Endothelial cell of umbilical vein (primary cell): ENCODE results near the gene SAMD14. TPM values are rescaled to one million over a fixed set of nuclear protein-coding genes. Genes with fewer than 3 reads are reported as not detected.

ENCODE experiments used
- BruUV-seq: library from RNA; stranded (reverse); fragments of 400-500 nt; replicated peaks from 2 replicates; lab custom pipeline; 2021; lab: Mats Ljungman, UMichigan
- CTCF ChIA-PET: fragments of 300-600, 350-600 bp; sonication (Branson Sonifier 250); formaldehyde crosslinking; loops from one replicate; lab custom pipeline; 2021; ENCODE audit warnings: antibody characterized with exemption, inconsistent platforms; lab: Charles Lee
- POLR2A ChIA-PET: fragments of 300-600, 350-600 bp; sonication (Branson Sonifier 250); formaldehyde crosslinking; loops from one replicate; lab custom pipeline; 2021; ENCODE audit warnings: antibody characterized with exemption, inconsistent platforms; lab: Charles Lee
- DNase-seq: peaks from one replicate; pipeline ENCODE4 v3.0.0-alpha.2; 2011; ENCODE audit warnings: low read depth, low spot score
- FAIRE-seq: peaks from 2 replicates; lab custom pipeline; 2011; peaks lifted over from hg19 to GRCh38; lab: Jason Lieb, UNC
- H2AFZ ChIP-seq: 2 replicates; pipeline ENCODE4 v1.6.0; 2012; ENCODE audit warnings: low read depth, low read length, control low read depth, inconsistent platforms
- H3K27ac ChIP-seq: 2 replicates; pipeline ENCODE4 v1.5.1; 2011; ENCODE audit warnings: low read depth, mild to moderate bottlenecking, control low read depth, low read length, moderate library complexity; ENCODE audit not compliant: insufficient read depth
- H3K27me3 ChIP-seq, 2 experiments: 2 replicates each; pipeline versions ENCODE4 v1.6.0 to v1.6.1; 2011; ENCODE audit warnings: low read length in 2 of 2, mixed read lengths in 1 of 2; ENCODE audit not compliant: control insufficient read depth in 2 of 2, insufficient read depth in 2 of 2
- H3K36me3 ChIP-seq, 2 experiments: 2 replicates in 1 of 2; 3 replicates in 1 of 2; pipeline ENCODE4 v1.5.1; 2011; ENCODE audit warnings: low read length in 2 of 2, mild to moderate bottlenecking in 1 of 2, moderate library complexity in 1 of 2; ENCODE audit not compliant: control insufficient read depth in 2 of 2, insufficient read depth in 2 of 2; ENCODE audit errors: extremely low read depth in 1 of 2
- H3K4me1 ChIP-seq: 3 replicates; pipeline ENCODE4 v1.5.1; 2011; ENCODE audit warnings: mild to moderate bottlenecking, low read length; ENCODE audit not compliant: control insufficient read depth, insufficient read depth; ENCODE audit errors: extremely low read depth
- H3K4me2 ChIP-seq: 2 replicates; pipeline ENCODE4 v1.6.1; 2011; ENCODE audit warnings: low read length, control low read depth, mixed read lengths; ENCODE audit not compliant: insufficient read depth
- H3K4me3 ChIP-seq, 3 experiments: fragments of 200-600 bp in 1 of 3; sonication (generic), shearing (Covaris generic) in 1 of 3; replicated peaks in 1 of 3; 2 replicates each; pipeline ENCODE4 v1.5.1; 2011 to 2016; ENCODE audit warnings: control low read depth in 3 of 3, low read length in 3 of 3, mild to moderate bottlenecking in 2 of 3, inconsistent platforms in 1 of 3, low read depth in 1 of 3, moderate library complexity in 1 of 3; ENCODE audit not compliant: insufficient read depth in 1 of 3
- H3K79me2 ChIP-seq: 2 replicates; pipeline ENCODE4 v1.6.0; 2012; ENCODE audit warnings: low read length, inconsistent platforms; ENCODE audit not compliant: control insufficient read depth, insufficient read depth
- H3K9ac ChIP-seq: replicated peaks from 2 replicates; pipeline ENCODE3; 2011; ENCODE audit warnings: low read length, control low read depth; ENCODE audit not compliant: insufficient read depth; ENCODE audit errors: extremely low read depth
- H3K9me1 ChIP-seq: replicated peaks from 3 replicates; pipeline ENCODE4 v1.6.0; 2011; ENCODE audit warnings: mild to moderate bottlenecking, low read length; ENCODE audit not compliant: control insufficient read depth, insufficient read depth; ENCODE audit errors: extremely low read depth
- H3K9me3 ChIP-seq: replicated peaks from 2 replicates; pipeline ENCODE4 v1.5.1; 2012; ENCODE audit warnings: low read length, inconsistent platforms; ENCODE audit not compliant: control insufficient read depth, insufficient read depth
- H4K20me1 ChIP-seq: replicated peaks from 2 replicates; pipeline ENCODE3; 2011; ENCODE audit warnings: mild to moderate bottlenecking, low read length; ENCODE audit not compliant: control insufficient read depth, insufficient read depth; ENCODE audit errors: extremely low read depth
- EZH2 ChIP-seq: IDR thresholded peaks from 2 replicates; pipeline ENCODE4 v1.6.1; 2012; ENCODE audit warnings: borderline replicate concordance, low read depth, mild to moderate bottlenecking, moderate library complexity, low read length, inconsistent platforms; ENCODE audit not compliant: severe bottlenecking
- FOS ChIP-seq: IDR thresholded peaks from 2 replicates; pipeline ENCODE4 v1.6.1; 2011; ENCODE audit warnings: mild to moderate bottlenecking, low read length, moderate library complexity, borderline replicate concordance; ENCODE audit not compliant: insufficient read depth
- GATA2 ChIP-seq: IDR thresholded peaks from 2 replicates; pipeline ENCODE4 v1.7.0; 2011; ENCODE audit warnings: low read depth, mild to moderate bottlenecking, moderate library complexity, mixed read lengths, low read length; ENCODE audit not compliant: insufficient read length, insufficient read depth
- JUN ChIP-seq: IDR thresholded peaks from 2 replicates; pipeline ENCODE4 v1.6.1; 2011; ENCODE audit warnings: borderline replicate concordance, low read depth; ENCODE audit not compliant: insufficient read length, insufficient read depth
- MYC ChIP-seq: IDR thresholded peaks from one replicate; pipeline ENCODE4 v1.6.1; 2011; ENCODE audit warnings: mild to moderate bottlenecking, low read depth, low read length
- POLR2A ChIP-seq: IDR thresholded peaks from 2 replicates; pipeline ENCODE4 v1.6.1; 2012; ENCODE audit warnings: low read depth, mild to moderate bottlenecking, control low read depth, low read length
- POLR2AphosphoS5 ChIP-seq: IDR thresholded peaks from 2 replicates; pipeline ENCODE4 v1.6.1; 2012; ENCODE audit warnings: low read depth, mild to moderate bottlenecking, control low read depth, low read length, moderate library complexity; ENCODE audit not compliant: insufficient read depth
- dilution Hi-C: fragments of 300-500 bp; cut with MboI; formaldehyde crosslinking; loops from one replicate; pipeline ENCODE4 v1.15.0; 2019; ENCODE audit warnings: low sequenced_read_pairs; ENCODE audit not compliant: extremely low pct_ligation_motif_present
- intact Hi-C: fragments of 100-400 bp; cut with micrococcal nuclease; formaldehyde crosslinking; loops from one replicate; pipeline ENCODE4 v1.10.0; 2022
- polyA plus RNA-seq, 4 experiments: library from polyadenylated mRNA; depleted of rRNA in 3 of 4; stranded (reverse) in 3 of 4; unstranded in 1 of 4; fragments of >200 nt; gene quantifications; 2 replicates each; pipeline versions ENCODE4 v1.2.1 to v1.2.3, GENCODE V29; 2011 to 2012; ENCODE audit warnings: missing spikeins in 1 of 4
- total RNA-seq: library from RNA; stranded (reverse); gene quantifications from 2 replicates; pipeline ENCODE4 v1.2.3, GENCODE V29; 2021
- TF ChIP-seq, protein P1 (sequence below): IDR thresholded peaks from 2 replicates; pipeline ENCODE4 v1.6.1; 2011; ENCODE audit not compliant: insufficient read depth, insufficient read length
- TF ChIP-seq, protein P2 (sequence below), 2 donors: IDR thresholded peaks; 1 replicate in 1 of 2; 2 replicates in 1 of 2; pipeline ENCODE4 v1.5.1; 2011; ENCODE audit warnings: low read length in 2 of 2, mild to moderate bottlenecking in 2 of 2, moderate library complexity in 2 of 2, control low read depth in 1 of 2, inconsistent platforms in 1 of 2, low read depth in 1 of 2; ENCODE audit not compliant: insufficient read depth in 1 of 2; ENCODE audit errors: extremely low read depth in 1 of 2

SAMD14 gene
- total and polyA plus RNA-seq, 2 donors (not counting 3 experiments of a cell fraction or from before 2014, with no cell fraction given), result 6.8 to 15.6 TPM

DNA sequence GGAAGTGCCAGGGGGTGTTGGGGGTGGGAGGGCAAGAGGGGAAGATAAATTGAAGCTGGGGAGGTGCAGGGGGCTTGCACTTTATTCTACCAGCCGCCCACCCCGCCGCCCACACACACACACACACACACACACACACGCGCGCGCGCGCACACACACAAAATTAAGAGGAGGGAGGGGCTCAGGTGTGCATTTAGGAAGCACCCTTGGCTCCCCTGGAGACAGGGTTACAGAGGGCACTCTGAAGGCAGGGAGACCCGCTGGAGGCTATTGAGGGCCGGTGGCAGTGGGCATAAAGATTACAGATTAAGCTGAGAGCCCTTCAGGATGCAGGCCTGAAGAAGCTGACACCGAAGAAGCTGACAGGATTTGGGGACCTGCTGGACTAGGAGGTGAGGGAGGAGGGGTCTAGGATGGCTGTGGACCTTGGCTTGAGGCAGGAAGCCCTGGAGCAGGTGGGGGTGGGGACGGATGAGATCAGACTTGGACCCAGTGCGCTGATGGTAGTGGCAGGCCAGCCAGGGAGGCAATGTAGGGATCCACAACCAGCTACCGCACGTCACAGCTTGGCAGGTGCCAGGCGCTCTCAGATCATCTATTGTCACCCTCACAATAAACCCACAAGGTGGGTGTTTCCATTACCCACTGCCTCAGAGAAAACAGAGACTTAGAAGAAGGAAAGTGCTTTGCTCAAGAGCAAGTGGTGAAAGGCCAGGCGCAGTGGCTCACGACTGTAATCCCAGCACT, 772 bp upstream of the SAMD14 start:
- intact Hi-C loops, result no loop called here
- TF ChIP-seq FOS, result no peak
- TF ChIP-seq JUN, result no peak
- TF ChIP-seq GATA2, result no peak
- TF ChIP-seq, protein P1, sequence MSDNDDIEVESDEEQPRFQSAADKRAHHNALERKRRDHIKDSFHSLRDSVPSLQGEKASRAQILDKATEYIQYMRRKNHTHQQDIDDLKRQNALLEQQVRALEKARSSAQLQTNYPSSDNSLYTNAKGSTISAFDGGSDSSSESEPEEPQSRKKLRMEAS, result no peak
- TF ChIP-seq MYC, result no peak
- no peak for TF ChIP-seq POLR2AphosphoS5
- no peak for TF ChIP-seq EZH2
- no peak for TF ChIP-seq POLR2A
- TF ChIP-seq, protein P2, sequence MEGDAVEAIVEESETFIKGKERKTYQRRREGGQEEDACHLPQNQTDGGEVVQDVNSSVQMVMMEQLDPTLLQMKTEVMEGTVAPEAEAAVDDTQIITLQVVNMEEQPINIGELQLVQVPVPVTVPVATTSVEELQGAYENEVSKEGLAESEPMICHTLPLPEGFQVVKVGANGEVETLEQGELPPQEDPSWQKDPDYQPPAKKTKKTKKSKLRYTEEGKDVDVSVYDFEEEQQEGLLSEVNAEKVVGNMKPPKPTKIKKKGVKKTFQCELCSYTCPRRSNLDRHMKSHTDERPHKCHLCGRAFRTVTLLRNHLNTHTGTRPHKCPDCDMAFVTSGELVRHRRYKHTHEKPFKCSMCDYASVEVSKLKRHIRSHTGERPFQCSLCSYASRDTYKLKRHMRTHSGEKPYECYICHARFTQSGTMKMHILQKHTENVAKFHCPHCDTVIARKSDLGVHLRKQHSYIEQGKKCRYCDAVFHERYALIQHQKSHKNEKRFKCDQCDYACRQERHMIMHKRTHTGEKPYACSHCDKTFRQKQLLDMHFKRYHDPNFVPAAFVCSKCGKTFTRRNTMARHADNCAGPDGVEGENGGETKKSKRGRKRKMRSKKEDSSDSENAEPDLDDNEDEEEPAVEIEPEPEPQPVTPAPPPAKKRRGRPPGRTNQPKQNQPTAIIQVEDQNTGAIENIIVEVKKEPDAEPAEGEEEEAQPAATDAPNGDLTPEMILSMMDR (IDR thresholded peaks at IDR 0.05; ENCODE audit: extremely low read depth in 1 of 2, insufficient read depth in 1 of 2, low read depth in 1 of 2, low read length in 2 of 2), result no peak
- Histone ChIP-seq H3K9ac (no peak overlapping the region), H3K4me1 (peaks cover 21% of the 10 kb centered on the region), H3K27me3 (no peaks in the 10 kb centered on the region), H2AFZ (no peak overlapping the region), H4K20me1 (no peaks in the 10 kb centered on the region), H3K27ac (no peak overlapping the region), H3K9me3 (no peaks in the 10 kb centered on the region), H3K4me2 (no peak overlapping the region), H3K79me2 (no peaks in the 10 kb centered on the region), H3K9me1 (no peaks in the 10 kb centered on the region), H3K4me3 (no peak overlapping the region), H3K36me3 (peaks cover 0 to 13% of the 10 kb centered on the region in 2 experiments)
- ChIA-PET CTCF (interaction anchor here (0.7 to 3.7 kb wide), 10 partner anchors 9 to 39 kb away, joined by 3 to 37 read pairs (median 6); no protein-coding TSS in a partner anchor), POLR2A (interaction anchor here (0.7 kb wide), 2 partner anchors 12 to 58 kb away, joined by 4 to 5 read pairs; no protein-coding TSS in a partner anchor)
- DNase-seq (no peak), FAIRE-seq (no peak)
- dilution Hi-C loops, result no loop called here
- BruUV-seq, result no TSS peak
